GM18861 (cell line): ENCODE data around the gene PRSS53.

Experiments
- ATAC-seq: cut with Tn5 transposase; IDR thresholded peaks from one replicate; pipeline ENCODE4 v1.9.1; 2021; ENCODE audit not compliant: unreplicated experiment

Gene PRSS53

DNA sequence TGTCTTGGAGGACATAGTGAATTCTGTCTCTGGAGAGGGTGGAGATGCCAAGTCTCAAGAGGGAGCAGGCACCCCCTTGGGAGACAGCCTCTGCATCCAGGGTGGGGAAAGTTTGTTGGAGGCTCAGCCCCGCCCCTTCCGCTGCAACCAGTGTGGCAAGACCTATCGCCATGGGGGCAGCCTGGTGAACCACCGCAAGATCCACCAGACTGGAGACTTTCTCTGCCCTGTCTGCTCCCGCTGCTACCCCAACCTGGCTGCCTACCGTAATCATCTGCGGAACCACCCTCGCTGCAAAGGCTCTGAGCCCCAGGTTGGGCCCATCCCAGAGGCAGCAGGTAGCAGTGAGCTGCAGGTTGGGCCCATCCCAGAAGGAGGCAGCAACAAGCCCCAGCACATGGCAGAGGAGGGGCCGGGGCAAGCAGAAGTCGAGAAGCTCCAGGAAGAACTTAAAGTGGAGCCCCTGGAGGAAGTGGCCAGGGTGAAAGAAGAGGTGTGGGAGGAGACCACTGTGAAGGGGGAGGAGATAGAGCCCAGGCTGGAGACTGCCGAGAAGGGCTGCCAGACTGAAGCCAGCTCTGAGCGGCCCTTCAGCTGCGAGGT, 9.3 kb downstream of the PRSS53 start:
- no peak for ATAC-seq

GRCh38 chr16:31078597-31079341, 10.0 kb downstream of the PRSS53 start:
- no peak for ATAC-seq

GRCh38 chr16:31077592-31078396, 10.9 kb downstream of the PRSS53 start:
- no peak for ATAC-seq

- ATAC-seq, result no peak
Measured at GRCh38 chr16:31077024-31077423, 11.7 kb downstream of the PRSS53 start.

DNA sequence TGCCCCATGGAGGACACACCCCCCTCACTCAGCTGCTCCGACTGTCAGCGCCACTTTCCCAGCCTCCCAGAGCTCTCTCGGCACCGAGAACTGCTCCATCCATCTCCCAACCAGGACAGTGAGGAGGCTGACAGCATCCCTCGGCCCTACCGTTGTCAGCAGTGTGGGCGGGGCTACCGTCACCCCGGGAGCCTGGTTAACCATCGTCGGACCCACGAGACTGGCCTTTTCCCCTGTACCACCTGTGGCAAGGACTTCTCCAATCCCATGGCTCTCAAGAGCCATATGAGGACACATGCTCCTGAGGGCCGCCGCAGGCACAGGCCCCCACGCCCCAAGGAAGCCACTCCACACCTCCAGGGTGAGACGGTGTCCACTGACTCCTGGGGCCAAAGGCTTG, 12.4 kb downstream of the PRSS53 start:
- no peak for ATAC-seq

GRCh38 chr16:31074814-31075183, 13.9 kb downstream of the PRSS53 start:
- no peak for ATAC-seq

- peak; percentile 53 for ATAC-seq
Measured at GRCh38 chr16:31073970-31074813, 14.6 kb downstream of the PRSS53 start, which contains the start of the genes ZNF646 and ZNF668. Gene ZNF646, plus strand, starts transcription at chr16:31074422. Its CDS starts 1,903 bp downstream, at chr16:31076325. Gene ZNF668, minus strand, starts transcription at chr16:31074240. Its CDS starts 9,781 bp downstream, at chr16:31064459.

- peak; percentile 46 for ATAC-seq
Measured at GRCh38 chr16:31073142-31073969, 15.4 kb downstream of the PRSS53 start.

DNA sequence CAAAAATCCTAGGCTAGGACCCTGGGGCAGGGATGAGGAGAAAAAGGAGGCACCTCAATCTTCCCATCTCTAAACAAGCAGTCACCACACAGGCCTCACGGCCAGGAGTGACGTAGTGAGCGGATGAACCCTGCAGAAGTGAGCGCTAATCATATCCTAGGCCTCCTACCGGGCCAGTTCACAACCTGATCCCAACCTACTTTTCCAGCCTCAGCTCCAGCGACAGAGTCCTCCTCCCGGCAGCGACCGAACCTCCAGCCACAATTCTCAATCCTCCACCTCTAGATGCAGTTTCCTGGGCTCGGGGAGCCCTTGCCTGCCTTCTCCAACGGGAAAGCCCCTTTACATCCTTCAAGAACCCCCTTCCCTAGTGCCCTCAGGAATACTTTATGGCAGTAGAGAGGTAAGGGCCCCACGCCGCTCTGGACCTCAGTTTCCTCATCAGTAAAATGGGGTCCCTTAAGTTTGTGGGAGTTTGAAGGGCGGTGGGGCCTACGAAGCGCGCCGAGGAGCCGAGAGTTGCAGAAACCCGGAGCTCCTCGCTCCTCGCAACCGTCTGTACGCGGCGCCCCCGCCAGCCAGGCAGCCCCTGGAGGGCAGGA, 16.1 kb downstream of the PRSS53 start:
- no peak for ATAC-seq

DNA sequence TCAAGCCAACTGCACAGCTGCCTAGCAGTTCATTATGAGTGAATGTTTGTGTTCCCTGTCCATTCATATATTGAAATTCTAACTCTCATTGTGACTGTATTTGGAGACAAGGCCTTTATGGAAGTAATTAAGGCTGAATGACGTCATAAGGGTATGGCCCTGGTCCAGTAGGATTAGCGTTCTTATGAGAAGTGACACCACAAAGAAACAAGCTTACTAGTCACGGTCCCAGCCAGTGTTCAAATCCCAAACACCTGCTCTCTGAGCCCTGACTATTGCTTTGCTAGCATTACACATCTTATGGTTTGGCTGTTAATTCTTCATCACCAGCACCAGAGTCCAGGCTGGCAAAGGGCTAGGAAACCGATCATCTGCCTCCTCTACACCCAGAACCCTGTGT, 16.9 kb downstream of the PRSS53 start:
- ATAC-seq, result no peak

GRCh38 chr16:31067342-31067741, 21.4 kb downstream of the PRSS53 start:
- no peak for ATAC-seq

- ATAC-seq, result no peak
Measured at GRCh38 chr16:31064882-31065461, 23.8 kb downstream of the PRSS53 start.

- ATAC-seq, result no peak
Measured at GRCh38 chr16:31063843-31064611, 24.7 kb downstream of the PRSS53 start.

- no peak for ATAC-seq
Measured at GRCh38 chr16:31063495-31063842, 25.3 kb downstream of the PRSS53 start.

GRCh38 chr16:31061813-31062440, 26.8 kb downstream of the PRSS53 start:
- no peak for ATAC-seq

DNA sequence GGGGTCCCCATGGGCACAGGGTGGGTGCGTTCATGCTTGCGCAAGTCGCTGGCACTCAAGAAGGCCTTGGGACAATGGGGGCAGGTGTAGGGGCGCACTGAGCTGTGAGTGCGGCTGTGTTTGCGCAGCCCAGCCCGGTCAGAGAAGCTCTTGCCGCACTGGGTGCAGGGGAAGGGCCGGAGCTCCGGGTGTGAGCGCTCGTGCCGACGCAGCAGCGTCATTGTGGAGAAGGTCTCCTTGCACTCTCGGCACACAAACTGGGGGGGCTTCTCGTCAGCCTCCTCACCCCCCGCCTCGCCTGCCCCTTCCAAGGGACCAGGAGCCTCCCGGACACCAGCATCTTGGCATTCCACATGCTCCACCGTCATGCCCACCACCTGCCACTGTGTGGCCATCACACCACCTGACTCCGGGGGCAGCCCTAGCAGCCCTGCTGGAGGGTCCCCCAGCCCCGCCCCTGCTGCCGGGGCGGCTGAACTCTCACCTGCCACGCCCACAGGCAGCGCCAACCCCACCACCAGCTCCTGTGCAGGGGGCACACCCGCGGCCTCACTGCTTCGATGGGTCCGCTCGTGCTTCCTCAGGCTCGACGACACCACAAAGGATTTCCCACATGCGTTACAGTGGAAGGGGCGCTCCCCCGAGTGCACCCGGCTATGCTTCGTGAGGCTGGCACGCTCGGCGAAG, 27.5 kb downstream of the PRSS53 start:
- no peak for ATAC-seq

- no peak for ATAC-seq
Measured at GRCh38 chr16:31055613-31056012, 33.1 kb downstream of the PRSS53 start.

DNA sequence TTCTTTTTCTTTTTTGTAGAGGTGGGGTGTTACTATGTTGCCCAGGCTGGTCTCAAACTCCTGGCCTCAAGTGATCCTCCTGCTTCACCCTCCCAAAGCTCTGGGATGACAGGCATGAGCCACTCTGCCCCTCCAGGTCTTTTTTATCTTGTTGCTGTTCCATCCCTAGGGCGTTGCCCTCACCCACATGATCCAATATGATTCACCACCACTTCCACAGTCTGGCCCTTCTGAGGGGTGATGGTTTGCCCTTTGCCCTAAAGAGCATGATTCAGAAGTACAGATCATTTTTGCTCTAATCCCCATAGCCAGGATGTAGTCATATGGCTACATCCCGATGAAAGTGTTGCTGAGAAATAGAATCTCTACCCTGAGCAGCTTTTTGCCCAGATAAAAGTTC, 36.6 kb downstream of the PRSS53 start:
- no peak for ATAC-seq
